OCI-LY1 (cell line): Measurements from ENCODE around the gene CMTM1.

Experiments used
- CTCF ChIP-seq: fragments of 200-600 bp; sonication (generic), shearing (Covaris generic); IDR thresholded peaks from 2 replicates; pipeline ENCODE4 v1.5.1; 2017; ENCODE audit warnings: mild to moderate bottlenecking, antibody characterized with exemption, low read length, moderate library complexity, mixed read lengths
- EZH2 ChIP-seq: fragments of 200-600 bp; sonication (generic), shearing (Covaris generic); IDR thresholded peaks from 2 replicates; pipeline ENCODE4 v1.8.0; 2017; ENCODE audit warnings: borderline replicate concordance, mixed run types, mild to moderate bottlenecking, antibody characterized with exemption, low read length, moderate library complexity, mixed read lengths

GRCh38 chr16:66610111-66610820 lies 44.0 kb downstream of the CMTM1 start:
- TF ChIP-seq CTCF (no peak), EZH2 (no peak)
